22Rv1 (cell line): ENCODE data around the gene SNX9.
"Not testable (repeated sequence)": the region's sequence is repeated elsewhere in the genome, so short reads cannot be mapped to it uniquely, and the experiment has no call there.

Experiments
- H3K27ac ChIP-seq: fragments of 450-650 bp; 2 replicates; pipeline ENCODE4 v1.5.1; 2017
- CTCF ChIP-seq: fragments of 450-650 bp; IDR thresholded peaks from 2 replicates; pipeline ENCODE4 v1.5.1; 2017; ENCODE audit warnings: mild to moderate bottlenecking
- ZFX ChIP-seq: fragments of 450-650 bp; IDR thresholded peaks from 2 replicates; pipeline ENCODE4 v1.6.1; 2017; ENCODE audit warnings: antibody characterized with exemption, borderline replicate concordance

The SNX9 gene

GRCh38 chr6:157790548-157791160 lies 32.4 kb upstream of the SNX9 start:
- H3K27ac ChIP-seq, result no peak overlapping the region; the same call in 1 of the 2 replicates

DNA sequence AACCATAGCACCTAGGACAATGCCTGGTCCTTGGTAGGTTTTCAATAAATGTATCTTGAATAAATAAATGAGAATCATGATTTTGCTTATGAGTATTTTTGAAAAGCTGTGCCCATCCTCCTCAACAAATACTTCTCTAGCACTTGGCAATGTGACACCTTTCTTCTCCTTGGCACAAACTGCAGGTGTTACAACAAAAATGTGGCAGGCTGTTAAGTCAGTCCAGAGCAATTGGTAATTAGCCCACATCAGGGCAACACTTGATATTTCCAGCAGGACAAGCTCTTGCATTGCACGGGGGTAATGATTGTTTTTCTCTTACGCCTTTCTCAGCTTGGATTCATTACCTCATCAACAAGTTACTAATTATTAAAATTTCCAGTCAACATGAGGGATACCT lies 31.6 kb upstream of the SNX9 start:
- no peak for TF ChIP-seq CTCF
- TF ChIP-seq ZFX, result no peak
- no peak overlapping the region; the same call in 1 of the 2 replicates for H3K27ac ChIP-seq

More at GRCh38 chr6:157790548-157791160, 32.4 kb upstream of the SNX9 start:
- TF ChIP-seq ZFX (no peak), CTCF (no peak)

DNA sequence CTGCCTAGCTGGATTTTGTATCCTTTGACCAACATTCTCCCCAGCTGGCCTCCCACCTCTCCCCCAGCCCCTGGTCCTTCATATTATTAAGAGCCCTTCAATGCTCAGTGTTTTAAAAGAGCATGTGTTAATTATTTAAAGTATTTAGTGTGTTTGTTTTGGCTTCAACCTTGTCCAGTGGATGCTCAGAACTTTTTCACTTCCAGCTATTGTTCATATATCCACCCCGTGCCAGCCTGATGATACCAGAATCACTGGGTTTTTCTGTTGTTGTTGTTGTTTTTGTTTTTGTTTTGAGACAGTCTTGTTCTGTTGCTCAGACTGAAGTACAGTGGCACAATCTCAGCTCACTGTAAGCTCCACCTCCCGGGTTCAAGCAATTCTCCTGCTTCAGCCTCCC lies 30.4 kb upstream of the SNX9 start:
- no peak for TF ChIP-seq ZFX
- no peak for TF ChIP-seq CTCF
- no peak overlapping the region for H3K27ac ChIP-seq

- H3K27ac ChIP-seq, result not testable (repeated sequence)
Observed at GRCh38 chr6:157794012-157794411, 29.0 kb upstream of the SNX9 start.

DNA sequence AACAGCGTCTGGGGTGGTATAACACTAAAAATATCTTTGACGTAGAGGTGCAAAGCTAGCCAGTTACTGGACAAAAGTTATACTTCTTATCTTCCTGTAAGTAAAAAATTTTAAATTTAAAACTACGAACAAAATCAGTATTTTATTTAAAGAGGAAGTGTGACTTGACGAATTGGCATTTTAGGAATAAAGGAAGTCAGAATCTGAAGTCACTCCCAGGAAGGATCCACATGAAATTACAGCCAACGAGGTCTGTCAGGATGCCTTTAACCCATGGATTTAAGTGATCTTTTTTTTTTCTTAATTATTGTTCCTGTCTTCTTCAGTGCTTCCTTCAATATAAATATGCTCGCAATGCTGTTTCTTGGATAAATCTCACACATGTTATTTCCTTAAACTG lies 27.2 kb upstream of the SNX9 start:
- no peak for TF ChIP-seq CTCF
- no peak for TF ChIP-seq ZFX
- no peak overlapping the region for H3K27ac ChIP-seq

DNA sequence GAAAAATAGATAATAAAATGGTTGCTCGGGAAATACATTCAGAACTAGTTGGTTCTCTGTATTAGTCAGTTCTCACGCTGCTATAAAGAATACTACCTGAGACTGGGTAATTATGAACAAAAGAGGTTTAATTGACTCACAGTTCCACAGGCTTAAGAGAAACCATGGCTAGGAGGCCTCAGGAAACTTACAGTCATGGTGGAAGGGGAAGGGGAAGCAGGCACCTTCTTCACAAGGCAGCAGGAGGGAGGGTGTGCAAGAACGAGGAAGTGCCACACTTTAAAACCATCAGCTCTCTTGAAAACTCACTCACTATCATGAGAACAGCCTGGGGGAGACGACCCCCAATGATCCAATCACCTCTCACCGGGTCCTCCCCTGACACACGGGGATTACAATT lies 24.2 kb upstream of the SNX9 start:
- no peak for TF ChIP-seq CTCF
- TF ChIP-seq ZFX, result no peak
- no peak overlapping the region for H3K27ac ChIP-seq

- H3K27ac ChIP-seq, result not testable (repeated sequence)
Observed at GRCh38 chr6:157799561-157799960, 23.5 kb upstream of the SNX9 start.

- no peak for TF ChIP-seq ZFX
- TF ChIP-seq CTCF, result no peak
- H3K27ac ChIP-seq, result no peak overlapping the region
Observed at GRCh38 chr6:157800420-157801237, 22.4 kb upstream of the SNX9 start.
